Kidney epithelial cell (primary cell): ENCODE results near the gene HIGD2B. TPM values are rescaled to one million over a fixed set of nuclear protein-coding genes. Genes with fewer than 3 reads are reported as not detected.
"Not testable (repeated sequence)": the region's sequence is repeated elsewhere in the genome, so short reads cannot be mapped to it uniquely, and the experiment has no call there.

Experiments used
- DNase-seq: peaks from one replicate; pipeline ENCODE4 v3.0.0-alpha.2; 2010; ENCODE audit warnings: low read depth
- H3K27me3 ChIP-seq: 2 replicates; pipeline ENCODE4 v1.6.0; 2011; ENCODE audit warnings: low read length; ENCODE audit not compliant: control insufficient read depth, insufficient read depth
- H3K36me3 ChIP-seq: 2 replicates; pipeline ENCODE4 v1.5.1; 2011; ENCODE audit warnings: low read length; ENCODE audit not compliant: control insufficient read depth, insufficient read depth
- H3K4me3 ChIP-seq: 2 replicates; pipeline ENCODE4 v1.5.1; 2011; ENCODE audit warnings: low read depth, mild to moderate bottlenecking, control low read depth, low read length
- total RNA-seq: library from RNA; depleted of rRNA; stranded (reverse); fragments of >200 nt; gene quantifications from 2 replicates; pipeline ENCODE4 v1.2.3, GENCODE V29; 2015
- TF ChIP-seq, protein P1 (sequence below): IDR thresholded peaks from 2 replicates; pipeline ENCODE4 v1.5.1; 2011; ENCODE audit warnings: mild to moderate bottlenecking, moderate library complexity, low read length, control low read depth, inconsistent platforms; ENCODE audit not compliant: insufficient read depth, poor library complexity, severe bottlenecking

Gene HIGD2B
- total RNA-seq, 1 donor from 2014 or later, result not detected

DNA sequence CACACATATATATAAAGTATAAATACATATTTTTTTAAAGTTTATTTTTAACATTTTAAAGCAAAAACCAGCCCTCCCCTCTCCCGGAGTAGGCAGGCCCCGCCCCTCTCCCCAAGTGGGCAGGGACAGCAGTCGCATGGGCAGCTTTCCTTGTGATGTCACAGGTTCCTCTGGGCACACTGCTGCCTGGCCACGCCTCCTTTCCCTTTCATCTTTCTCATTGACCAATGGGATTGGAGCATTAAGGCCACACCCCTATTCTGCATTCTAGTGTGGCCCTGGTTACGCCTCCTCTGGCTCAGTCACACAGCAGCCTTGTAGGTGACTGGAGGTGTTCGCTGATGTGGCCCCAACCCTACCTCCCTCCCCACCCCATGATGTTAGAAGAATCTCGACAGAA lies 31.6 kb downstream of the HIGD2B start, which contains the start of gene GOLGA6B:
GOLGA6B (plus strand) TSS at position 301 of the 400 bp plus-strand sequence; CDS start at position 342, 41 bp downstream.
- not testable (repeated sequence) for H3K36me3 ChIP-seq, DNase-seq, H3K27me3 ChIP-seq

DNA sequence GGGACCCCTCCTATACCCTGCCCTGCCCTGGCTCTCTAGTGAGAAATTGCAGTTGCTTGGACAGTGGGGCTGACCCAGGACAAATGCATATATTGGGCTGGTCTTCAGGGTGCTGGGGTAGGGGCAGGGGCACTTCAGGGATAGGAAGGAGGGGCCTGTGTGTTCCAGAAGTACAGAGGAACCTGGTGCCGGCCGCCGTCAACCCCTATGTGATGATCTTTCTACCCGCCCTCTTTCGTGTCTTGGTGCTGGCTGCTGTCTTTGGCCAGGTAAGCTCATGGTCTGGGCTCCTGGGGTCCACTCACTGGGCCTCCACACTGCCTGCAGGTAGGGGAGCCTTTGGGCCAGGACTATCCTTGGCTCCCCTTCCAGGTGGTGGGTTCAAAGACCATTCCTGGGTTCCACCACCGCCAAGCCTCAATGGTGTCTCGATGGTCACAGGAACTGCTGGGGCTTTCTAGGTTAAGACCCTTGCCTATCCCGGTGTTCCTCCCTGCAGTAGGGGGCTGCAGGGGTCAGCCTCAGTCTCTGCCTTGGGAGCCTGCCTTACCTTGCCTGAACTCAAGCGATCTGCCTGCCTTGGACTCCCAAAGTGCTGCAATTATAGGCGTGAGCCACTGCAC lies 37.2 kb downstream of the HIGD2B start:
- H3K4me3 ChIP-seq, H3K36me3 ChIP-seq, H3K27me3 ChIP-seq, DNase-seq: not testable (repeated sequence)

More for the DNA sequence above, 31.6 kb downstream of the HIGD2B start, which contains the start of gene GOLGA6B:
- H3K4me3 ChIP-seq, result not testable (repeated sequence)

DNA sequence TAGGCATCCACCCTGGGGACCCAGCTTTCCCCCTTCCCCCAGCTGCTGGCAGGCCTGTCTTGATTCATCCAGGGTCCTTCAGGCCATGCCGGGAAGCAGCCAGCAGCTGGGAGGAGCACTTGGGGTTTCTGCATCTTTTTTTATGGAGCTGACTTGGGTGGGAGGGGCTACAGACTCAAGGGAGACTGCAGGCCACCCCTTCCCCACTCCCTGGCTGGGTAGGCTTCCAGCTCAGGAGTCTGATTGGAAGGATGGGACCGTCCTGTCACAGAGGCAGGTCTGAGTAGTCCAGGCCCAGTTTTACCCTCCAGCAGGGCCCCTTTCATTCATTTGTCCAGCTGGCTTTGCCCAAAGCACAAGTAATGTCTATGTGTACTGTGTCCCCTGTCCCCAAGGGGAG lies 43.7 kb downstream of the HIGD2B start:
- H3K36me3 ChIP-seq, H3K27me3 ChIP-seq: not testable (repeated sequence)

DNA sequence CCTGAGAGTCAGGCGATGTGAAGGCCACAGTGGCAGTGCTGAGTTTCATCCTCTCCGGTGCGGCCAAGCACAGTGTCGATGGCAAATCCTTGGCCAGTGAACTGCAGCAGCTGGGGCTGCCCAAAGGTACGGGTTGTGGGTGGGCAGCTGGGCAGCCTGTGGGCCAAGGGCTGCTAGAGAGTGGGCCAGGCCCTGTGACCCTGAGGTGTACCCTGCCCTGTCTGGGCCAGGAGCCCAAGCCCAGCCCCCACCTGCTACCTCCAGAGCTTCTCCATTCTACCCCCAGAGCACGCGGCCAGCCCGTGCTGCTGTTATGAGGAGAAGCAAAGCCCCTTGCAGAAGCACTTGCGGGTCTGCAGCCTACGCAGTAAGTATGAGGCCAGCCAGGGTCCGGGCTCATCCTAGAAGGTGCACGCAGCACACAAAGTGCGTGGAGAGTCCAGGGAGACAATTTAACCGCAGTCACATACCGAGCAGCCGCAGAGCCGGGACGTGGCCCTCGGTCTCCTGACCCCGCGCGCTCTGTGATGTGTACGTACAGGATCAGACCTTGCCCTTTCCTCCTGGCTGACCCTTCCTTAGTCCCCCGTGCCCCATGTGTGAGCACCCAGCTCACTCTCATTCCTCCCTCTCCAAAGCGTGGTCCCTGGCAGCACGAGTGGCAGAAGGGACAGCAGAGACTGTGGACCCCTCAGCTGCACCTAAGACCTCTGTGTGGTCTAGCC lies 46.1 kb downstream of the HIGD2B start:
- H3K4me3 ChIP-seq, H3K36me3 ChIP-seq, H3K27me3 ChIP-seq, DNase-seq: not testable (repeated sequence)

More for the DNA sequence above, 43.7 kb downstream of the HIGD2B start:
- DNase-seq, H3K4me3 ChIP-seq: not testable (repeated sequence)

DNA sequence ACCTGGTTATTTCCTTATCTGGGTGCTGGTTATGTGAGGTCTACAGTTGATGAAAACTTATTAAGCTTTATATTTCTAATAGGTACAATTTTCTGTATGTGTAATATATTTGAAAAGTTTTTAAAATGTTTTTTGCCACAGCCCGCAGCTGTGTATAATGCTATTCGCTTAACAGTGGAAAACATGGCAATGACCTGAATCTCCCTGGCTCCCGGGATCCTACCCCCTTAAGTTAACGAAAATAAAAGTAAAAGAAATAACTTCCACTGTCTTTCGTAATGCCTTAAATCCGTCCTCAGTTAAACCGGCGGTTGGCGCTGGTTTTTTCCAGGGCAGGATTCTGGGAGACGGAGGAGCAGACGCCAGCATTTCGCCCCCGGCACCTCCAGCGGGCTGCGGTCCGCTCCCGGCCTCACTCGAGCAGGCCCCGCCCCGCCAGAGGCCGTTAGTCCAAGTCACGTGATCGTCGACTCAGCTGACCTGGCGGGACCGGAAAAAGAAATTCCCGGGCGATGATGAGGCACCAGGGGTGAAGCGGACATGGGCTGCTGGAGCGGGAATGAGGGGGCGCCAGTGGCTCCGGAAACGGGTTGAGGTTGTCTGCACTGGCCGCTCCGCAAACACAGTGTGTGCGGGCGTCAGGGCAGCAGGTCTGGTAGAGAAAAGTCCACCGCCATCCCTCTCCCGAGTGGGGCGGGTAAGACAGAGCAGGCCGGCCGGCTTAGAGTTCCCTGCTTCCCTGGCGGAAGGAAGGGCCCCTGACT lies 49.3 kb downstream of the HIGD2B start:
- DNase-seq, result peak; percentile 34
- not testable (repeated sequence) for H3K36me3 ChIP-seq, H3K27me3 ChIP-seq
- peak overlapping the region; percentile 25 for H3K4me3 ChIP-seq

DNA sequence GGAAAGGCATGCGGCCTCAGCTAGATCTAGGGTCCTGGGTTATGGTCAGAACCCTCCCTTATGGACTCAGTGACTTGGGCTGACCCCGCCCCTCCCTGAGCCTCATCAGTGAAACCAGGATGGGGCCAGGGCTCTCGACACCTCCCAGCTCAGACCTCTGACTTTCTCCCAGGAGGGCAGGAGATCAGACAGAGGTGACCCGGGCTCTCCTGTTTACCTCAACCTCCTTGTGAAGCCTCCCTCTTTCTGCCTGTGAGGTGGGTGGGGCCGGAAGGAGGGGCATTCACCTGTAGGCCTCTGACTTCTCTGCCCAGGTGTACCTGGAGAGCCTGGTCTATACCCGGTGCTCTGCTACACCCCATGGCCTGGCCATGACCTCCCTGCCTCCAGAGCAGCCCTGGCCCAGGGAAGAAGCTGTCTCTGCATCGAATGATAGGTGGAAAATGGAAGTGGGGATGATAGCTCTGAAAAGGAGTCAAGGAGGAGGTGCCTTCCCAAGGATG lies 56.9 kb downstream of the HIGD2B start:
- DNase-seq, H3K27me3 ChIP-seq, H3K4me3 ChIP-seq, H3K36me3 ChIP-seq: not testable (repeated sequence)

DNA sequence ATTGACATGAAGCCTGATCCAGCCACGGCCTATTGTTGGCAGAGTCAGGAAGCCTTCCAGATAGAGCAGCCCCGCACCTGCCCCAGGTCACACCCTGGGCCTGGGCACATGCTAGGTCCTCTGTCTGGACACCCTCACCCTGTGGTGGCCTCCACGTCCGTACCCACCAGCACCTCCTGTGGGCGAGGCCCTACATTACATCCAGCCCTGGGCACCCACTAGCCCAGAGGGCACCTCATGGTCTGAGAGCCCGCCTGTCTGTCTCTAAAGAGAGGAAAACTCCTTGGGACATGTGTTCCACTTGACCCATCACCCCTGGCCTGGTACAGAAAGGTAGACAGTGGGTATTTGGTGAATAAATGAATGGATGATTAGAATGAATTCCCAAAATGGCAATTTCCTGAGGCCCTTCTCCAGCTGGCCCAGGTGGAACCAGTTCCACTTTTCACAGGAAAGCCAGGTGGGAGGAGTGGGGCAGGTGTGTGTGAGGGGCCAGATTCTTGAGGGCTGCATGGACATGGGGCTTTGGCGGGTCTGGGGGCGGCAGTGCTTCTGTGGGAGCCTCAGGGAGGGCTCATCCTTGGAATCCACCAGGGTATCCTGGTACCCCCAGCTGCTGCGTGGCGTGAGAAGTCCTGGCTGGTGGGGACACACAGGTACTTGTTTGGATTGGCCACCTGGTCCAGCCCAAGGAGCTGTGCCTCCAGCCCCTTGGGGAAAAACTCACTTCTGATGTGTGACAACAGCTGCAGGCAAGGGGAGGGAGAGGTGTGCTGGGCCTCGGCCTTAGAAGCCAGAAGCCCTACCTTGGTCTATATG lies 57.5 kb downstream of the HIGD2B start:
- not testable (repeated sequence) for H3K27me3 ChIP-seq, DNase-seq, H3K4me3 ChIP-seq, H3K36me3 ChIP-seq
- TF ChIP-seq, protein P1, sequence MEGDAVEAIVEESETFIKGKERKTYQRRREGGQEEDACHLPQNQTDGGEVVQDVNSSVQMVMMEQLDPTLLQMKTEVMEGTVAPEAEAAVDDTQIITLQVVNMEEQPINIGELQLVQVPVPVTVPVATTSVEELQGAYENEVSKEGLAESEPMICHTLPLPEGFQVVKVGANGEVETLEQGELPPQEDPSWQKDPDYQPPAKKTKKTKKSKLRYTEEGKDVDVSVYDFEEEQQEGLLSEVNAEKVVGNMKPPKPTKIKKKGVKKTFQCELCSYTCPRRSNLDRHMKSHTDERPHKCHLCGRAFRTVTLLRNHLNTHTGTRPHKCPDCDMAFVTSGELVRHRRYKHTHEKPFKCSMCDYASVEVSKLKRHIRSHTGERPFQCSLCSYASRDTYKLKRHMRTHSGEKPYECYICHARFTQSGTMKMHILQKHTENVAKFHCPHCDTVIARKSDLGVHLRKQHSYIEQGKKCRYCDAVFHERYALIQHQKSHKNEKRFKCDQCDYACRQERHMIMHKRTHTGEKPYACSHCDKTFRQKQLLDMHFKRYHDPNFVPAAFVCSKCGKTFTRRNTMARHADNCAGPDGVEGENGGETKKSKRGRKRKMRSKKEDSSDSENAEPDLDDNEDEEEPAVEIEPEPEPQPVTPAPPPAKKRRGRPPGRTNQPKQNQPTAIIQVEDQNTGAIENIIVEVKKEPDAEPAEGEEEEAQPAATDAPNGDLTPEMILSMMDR, result peak; percentile 26

DNA sequence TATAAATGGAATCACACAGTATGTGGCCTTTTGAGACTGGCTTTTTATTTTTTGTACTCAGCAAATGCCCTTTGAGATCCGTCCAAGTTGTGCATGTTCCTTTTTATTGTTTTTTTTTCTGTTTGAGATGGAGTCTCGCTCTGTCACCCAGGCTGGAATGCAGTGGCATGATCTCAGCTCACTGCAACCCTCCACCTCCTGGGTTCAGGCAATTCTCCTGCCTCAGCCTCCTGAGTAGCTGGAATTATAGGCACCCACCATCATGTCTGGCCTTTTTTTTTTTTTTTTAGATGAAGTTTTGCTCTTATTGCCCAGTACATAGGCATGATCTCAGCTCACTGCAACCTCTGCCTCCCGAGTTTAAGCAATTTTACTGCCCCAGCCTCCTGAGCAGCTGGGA lies 59.8 kb downstream of the HIGD2B start:
- not testable (repeated sequence) for H3K36me3 ChIP-seq, H3K4me3 ChIP-seq, DNase-seq, H3K27me3 ChIP-seq

Other genes starting within 250 kb of the HIGD2B start
- gene ARIH1, start 211.9 kb downstream of the HIGD2B start, total RNA-seq, result 51.1 and 54.9 TPM in 2 replicates
- gene GOLGA6B, start 31.5 kb downstream of the HIGD2B start, total RNA-seq, result not detected in 2 replicates
- 18.8 and 30.7 TPM in 2 replicates for gene BBS4, start within 50 bp of the HIGD2B start, total RNA-seq
- 33.9 and 50.2 TPM in 2 replicates for gene ADPGK, start 97.6 kb upstream of the HIGD2B start, total RNA-seq